Stimulated activated CD4-positive, alpha-beta T cell treated with anti-CD3 and anti-CD28 coated beads, Interleukin-1b, Interleukin-23, amount 100 ng/mL, for 24 hours (primary cell): ENCODE measurements around the gene ZBTB20.
"Not testable (repeated sequence)": the region's sequence is repeated elsewhere in the genome, so short reads cannot be mapped to it uniquely, and the experiment has no call there.

Experiments
- DNase-seq, 4 experiments: peaks; one replicate each; pipeline ENCODE4 v3.0.0-alpha.2; 2020; ENCODE audit warnings: low read depth in 4 of 4, low spot score in 1 of 4

Gene ZBTB20

DNA sequence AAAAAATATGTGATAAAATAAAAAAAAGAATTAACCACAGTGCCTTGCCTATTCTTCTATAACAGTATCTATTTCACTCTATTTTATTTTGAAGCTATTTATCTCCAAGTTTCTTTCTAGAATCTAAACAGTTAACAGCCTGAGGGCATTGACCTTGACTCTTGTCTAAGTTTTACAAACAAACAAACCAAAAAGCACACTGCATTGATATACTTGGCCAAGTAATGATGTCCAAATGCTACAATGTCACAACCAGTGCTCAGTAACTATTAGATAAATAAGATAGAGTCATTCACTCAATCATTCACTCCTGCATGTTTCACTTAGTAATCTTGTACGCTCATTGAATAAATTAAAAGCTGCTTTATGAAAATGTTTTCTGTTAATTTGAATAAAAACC is 466.8 kb downstream of the ZBTB20 start:
- DNase-seq = no peak

DNA sequence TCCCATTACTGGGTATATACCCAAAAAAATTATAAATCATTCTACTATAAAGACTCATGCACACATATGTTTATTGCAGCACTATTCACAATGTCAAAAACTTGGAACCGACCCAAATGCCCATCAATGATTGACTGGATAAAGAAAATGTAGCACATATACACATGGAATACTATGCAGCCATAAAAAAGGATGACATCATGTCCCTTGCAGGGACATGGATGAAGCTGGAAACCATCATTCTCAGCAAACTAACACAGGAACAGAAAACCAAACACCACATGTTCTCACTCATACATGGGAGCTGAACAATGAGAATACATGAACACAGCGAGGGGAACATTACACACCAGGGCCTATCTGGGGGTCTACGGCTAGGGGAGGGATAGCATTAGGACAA is 467.3 kb downstream of the ZBTB20 start:
- not testable (repeated sequence) for DNase-seq

DNA sequence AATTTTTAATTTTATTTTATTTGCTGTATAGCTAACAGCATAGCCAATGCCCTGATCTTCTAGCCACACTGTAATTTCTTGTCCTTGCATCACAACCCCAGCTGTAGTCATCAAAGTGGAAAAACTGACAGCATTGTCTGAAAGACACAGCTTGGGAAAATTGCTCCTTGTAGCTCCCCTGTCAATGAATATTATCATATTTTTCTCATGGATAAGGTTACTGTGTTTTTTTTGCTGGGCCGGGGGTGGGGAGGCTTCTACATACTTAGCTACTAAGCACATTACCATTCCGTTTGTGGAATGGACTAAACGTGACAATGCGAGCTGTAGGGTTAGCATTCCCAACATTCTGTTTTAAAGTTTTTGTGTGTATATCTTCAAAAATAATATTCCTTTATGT is 472.0 kb downstream of the ZBTB20 start:
- no peak for DNase-seq

DNA sequence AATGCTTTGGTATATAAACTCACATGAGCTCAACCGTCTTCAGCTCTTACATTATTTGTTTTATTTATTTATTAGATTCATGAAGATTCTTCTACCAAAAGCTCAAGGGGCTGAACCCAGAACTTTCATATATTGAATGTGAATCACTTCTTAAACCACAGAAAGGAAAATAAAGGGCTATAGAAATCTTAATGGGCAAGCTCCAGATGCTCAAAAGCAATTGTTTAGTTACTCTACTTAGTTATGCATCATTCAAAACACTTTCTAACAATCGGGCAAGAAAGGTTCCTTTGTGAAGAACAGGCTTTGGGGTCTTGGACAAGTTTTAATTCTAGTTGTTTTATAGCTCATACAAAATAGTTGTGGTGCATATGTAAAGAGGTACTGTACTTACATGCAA is 473.1 kb downstream of the ZBTB20 start:
- no peak for DNase-seq

DNA sequence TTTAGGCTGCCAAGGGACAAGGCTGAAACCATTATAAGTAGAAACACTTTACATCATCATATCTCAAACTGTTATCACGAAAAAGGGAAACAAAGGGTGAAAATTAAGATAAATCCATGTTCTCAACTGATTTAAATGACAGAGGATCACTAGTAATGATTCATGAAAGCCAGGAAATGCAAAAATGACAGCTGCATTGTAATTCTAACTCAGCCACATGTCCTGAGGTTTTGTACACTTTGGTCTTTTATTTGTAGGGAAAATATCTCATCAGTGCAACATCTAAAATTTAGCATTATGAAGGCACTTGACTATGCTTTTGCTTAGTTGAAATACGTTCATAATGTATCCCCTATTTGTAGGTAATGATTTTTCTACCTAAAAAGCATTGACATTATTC is 473.6 kb downstream of the ZBTB20 start:
- DNase-seq = no peak

GRCh38 chr3:114672692-114673447 is 474.2 kb downstream of the ZBTB20 start:
- no peak for DNase-seq

DNA sequence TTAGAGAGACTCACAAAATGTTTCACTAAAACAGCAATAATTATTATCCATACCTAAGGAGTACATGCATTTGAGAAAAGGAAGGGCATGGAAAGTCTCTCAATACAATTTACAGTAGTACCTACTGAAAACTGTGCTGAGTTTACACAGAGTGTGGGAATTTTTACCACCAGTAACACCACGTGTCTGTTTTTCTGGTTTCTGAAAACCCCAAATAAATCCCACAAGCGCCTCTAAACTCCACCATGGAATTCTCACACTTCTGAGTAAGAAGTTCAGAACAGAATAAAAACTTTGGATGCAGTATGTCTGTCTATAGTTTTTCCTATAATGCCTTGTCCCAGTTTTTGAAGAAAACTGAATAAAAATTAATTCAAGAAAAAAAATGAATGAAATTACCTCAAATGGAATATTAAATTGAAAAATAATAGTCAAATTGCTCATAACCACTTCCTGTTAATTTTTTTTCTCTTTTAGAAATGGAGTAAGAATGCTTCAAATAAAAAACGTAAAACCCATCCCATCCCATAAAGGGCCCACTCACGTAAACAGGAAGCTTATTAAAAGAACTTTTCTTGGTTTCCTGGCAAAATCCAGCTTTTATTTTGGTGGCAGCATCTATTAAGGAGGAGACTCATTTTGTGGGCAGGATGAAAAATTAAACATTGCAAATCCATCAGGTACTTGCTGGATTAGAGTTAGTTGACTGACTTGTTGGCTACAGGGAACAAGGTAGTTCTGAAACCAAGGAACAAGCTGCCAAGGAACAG is 475.2 kb downstream of the ZBTB20 start:
- DNase-seq = no peak

DNA sequence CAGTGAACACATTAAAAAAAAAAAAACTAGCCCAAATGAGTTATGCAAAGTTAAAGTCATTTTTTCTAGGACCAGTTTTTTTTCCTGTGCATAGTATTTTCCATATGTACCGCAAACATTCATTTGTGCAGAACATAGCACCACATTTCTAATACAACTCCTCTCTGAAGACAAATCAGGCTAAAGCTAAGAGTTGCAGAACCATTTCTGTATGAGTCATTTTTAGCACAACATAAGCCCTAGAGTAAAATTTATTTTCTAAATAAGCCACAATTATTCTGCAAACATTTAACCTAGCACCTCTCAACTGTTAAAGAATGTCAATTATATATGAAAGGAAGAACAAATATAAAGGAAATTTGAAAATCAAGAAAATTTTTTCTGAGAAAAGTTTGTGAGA is 477.5 kb downstream of the ZBTB20 start:
- no peak for DNase-seq

- no peak for DNase-seq
These were observed 479.0 kb downstream of the ZBTB20 start for GRCh38 chr3:114668099-114668498.

GRCh38 chr3:114666623-114667022 is 480.5 kb downstream of the ZBTB20 start:
- no peak for DNase-seq

DNA sequence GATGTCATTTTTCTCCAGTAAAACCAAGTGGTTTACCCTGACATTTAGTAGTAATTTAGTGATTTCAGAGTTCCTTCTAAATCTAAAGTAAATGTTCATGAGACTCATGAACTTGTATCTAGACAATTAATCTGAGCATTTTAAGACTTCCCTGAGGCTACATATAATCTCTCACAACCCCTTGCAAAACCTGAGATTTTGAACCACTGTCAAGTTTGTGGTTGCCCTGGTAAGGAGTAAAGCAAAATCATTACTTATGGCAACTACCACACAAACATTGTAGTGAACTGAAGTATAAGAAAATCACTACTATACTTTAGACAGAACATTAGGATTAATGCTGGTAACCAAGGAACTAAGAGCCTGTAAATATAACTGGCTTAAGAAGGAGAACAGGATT is 483.1 kb downstream of the ZBTB20 start:
- no peak for DNase-seq

DNA sequence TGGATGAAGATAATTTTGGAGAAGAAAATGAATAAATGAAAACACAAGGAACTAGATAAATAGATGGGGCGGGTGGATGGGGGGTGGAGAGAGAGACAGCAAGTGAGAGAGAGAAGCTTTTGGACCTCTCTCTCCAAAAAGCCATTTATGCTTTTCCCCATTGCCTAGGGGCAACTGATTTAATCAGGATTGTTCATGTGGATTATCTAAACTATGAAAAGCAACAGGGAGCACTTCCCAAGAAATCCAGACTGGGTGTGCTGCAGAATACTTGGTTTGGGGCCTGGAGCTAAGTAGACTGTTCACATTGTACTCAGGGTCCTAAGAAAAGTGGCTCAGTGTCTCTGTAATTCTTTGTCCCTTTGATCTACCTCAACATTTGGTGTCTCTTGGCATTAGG is 486.3 kb downstream of the ZBTB20 start:
- DNase-seq = no peak

DNA sequence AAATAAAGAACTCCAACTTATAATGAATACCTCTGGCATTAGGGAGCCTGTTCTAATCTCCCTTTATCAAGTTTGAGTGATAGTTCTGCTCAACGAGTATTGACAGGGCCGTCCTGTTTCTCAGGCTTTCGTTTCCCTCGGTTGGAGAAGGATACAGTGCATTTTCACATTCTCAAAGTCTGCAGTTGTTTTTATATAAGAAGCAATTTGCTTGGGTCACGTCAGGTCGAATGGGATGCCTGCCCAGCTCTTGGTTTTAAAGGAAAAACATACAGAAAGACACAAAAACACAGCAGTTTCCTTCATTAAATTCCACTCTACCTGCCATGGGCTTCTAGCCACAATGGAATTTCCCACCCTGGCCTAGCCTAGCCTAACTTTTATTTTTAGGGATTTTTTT is 487.0 kb downstream of the ZBTB20 start:
- DNase-seq = no peak

GRCh38 chr3:114659109-114660061 is 487.7 kb downstream of the ZBTB20 start:
- DNase-seq = no peak

- no peak for DNase-seq
These were observed 495.5 kb downstream of the ZBTB20 start for GRCh38 chr3:114651555-114651954.

GRCh38 chr3:114650808-114651207 is 496.3 kb downstream of the ZBTB20 start:
- no peak for DNase-seq

DNA sequence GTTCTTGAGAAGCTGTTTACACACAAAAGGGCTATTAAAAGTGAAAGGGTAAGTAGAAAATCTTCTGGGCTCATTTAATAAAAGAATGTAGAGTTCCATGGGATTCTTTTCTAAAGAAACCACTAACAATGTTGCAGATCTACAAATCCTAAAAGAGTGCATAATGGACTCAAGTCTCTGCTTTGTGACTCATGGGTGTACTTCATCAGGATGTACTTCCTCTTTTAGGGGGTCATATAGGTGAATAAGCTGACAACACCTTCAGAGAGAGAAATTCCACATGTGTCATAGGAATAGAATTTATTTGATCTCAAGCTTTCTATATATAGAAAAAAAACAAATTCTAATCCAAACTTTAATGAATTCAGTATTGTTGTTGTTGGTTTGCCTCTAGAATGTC is 497.8 kb downstream of the ZBTB20 start:
- DNase-seq = no peak

DNA sequence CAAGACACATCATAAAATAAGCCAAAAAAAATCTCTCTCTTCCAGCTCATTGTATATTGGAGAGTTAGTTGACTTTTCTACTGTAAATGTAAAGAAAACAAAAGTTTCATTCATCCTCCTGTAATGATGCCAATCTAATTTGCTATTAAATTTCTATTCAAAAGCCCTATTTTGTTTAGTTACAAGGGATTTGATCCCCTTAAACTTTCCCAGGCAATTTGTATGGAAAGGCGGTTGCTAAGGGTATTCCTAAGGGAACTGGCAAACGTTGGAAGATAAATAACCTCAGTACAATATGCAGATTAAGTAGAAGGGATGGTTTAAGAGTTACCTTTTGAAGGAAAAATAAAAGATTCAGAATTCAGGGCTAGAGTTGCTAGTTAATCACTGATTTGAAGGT is 500.6 kb downstream of the ZBTB20 start:
- DNase-seq = no peak

DNA sequence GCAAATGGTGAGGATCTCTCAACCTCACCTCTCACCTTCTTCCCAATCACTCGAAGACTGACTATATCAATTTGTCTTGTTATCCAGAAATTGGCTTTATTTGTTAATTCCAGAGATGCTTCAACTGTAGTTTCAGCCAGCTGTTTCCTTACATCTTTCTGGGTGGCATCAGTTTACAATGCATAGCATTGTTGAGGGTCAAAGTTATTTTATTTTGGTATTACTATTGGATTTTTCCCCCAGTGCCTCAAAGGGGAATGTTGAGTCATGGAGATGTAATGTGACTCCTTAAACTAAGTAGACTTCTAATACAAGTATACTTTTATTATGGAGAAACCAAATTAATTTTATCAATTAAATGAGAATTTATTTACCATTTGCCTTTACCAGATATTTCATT is 501.7 kb downstream of the ZBTB20 start:
- DNase-seq = no peak

- no peak for DNase-seq
These were observed 502.7 kb downstream of the ZBTB20 start for GRCh38 chr3:114644367-114644766.

DNA sequence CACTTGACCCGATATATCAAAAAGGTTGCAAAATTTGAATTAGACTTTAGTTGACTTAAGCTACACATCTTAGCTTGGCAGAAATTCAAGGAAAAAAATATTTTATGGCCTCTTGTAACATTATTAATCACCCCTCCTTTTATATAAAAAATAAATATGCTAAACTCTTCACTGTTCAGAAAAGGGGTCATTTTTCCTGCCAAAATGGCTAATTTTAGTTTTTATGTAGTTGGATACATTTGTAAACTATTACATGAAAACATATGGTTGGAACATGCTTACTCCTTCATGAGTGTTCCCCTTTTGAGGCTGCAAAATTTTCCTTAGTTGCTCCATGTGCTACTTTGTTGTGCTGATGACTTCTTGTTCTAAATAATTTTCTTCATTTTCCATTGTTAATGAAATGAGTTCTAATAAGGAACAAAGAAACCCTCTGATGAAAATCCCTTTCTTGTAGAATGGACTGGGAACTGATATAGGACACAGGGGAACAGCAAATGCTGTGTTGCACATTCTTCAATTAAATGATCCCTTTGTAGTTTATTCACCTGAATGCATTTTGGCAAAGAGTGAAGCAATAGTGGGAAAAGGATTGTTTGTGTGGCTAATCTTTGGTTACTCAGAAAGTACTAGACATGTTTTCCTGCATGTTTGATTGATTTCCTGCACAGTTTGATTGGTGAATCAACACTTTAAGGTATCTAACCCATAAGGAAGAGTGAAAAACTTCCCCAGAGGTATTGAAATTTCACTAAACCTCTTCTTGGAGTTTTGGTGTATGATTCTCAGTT is 503.9 kb downstream of the ZBTB20 start:
- DNase-seq = no peak
